MCF 10A (cell line): ENCODE measurements around the gene ROBO2. TPM values are rescaled to one million over a fixed set of nuclear protein-coding genes. Genes with fewer than 3 reads are reported as not detected.

Source experiments
- BruUV-seq: library from RNA; stranded (reverse); fragments of 400-500 nt; replicated peaks from 2 replicates; lab custom pipeline; 2021; lab: Mats Ljungman, UMichigan
- CTCF ChIA-PET: fragments of 300-600 bp; sonication (Branson Sonifier 250); formaldehyde crosslinking; extraction: SDS; loops from one replicate; lab custom pipeline; 2021; ENCODE audit warnings: antibody characterized with exemption, inconsistent platforms; lab: Yijun Ruan, JAX
- POLR2A ChIA-PET: fragments of 300-600, 350-650 bp; sonication (Branson Sonifier 250); formaldehyde crosslinking; extraction: SDS; loops from one replicate; lab custom pipeline; 2020; ENCODE audit warnings: antibody characterized with exemption, inconsistent platforms; lab: Yijun Ruan, JAX
- DNase-seq: peaks from one replicate; pipeline ENCODE4 v3.0.0-alpha.2; 2018; ENCODE audit not compliant: unreplicated experiment
- H3K27ac Mint-ChIP-seq: one replicate; pipeline ENCODE4 v1.8.0; 2022; ENCODE audit warnings: mild to moderate bottlenecking, low read depth, mixed read lengths; ENCODE audit not compliant: unreplicated experiment
- H3K27me3 Mint-ChIP-seq: one replicate; pipeline ENCODE4 v1.8.0; 2022; ENCODE audit warnings: mixed read lengths; ENCODE audit not compliant: insufficient read depth, unreplicated experiment
- H3K36me3 Mint-ChIP-seq: one replicate; pipeline ENCODE4 v1.8.0; 2022; ENCODE audit warnings: mild to moderate bottlenecking, moderate library complexity, mixed read lengths; ENCODE audit not compliant: insufficient read depth, unreplicated experiment
- H3K4me1 Mint-ChIP-seq: one replicate; pipeline ENCODE4 v1.8.0; 2022; ENCODE audit warnings: mixed read lengths; ENCODE audit not compliant: insufficient read depth, unreplicated experiment
- H3K4me3 Mint-ChIP-seq: one replicate; pipeline ENCODE4 v1.8.0; 2022; ENCODE audit warnings: mild to moderate bottlenecking, moderate library complexity, mixed read lengths; ENCODE audit not compliant: unreplicated experiment
- H3K9me3 Mint-ChIP-seq: one replicate; pipeline ENCODE4 v1.8.0; 2022; ENCODE audit warnings: mixed read lengths; ENCODE audit not compliant: unreplicated experiment
- intact Hi-C: fragments of 100-400 bp; cut with micrococcal nuclease; formaldehyde crosslinking; loops from 2 replicates; pipeline ENCODE4 v1.14.1; 2022
- total RNA-seq: library from RNA; stranded (reverse); gene quantifications from 2 replicates; pipeline ENCODE4 v1.2.3, GENCODE V29; 2022
- TF ChIP-seq, protein P1 (sequence below): fragments of 200-600 bp; IDR thresholded peaks from one replicate; pipeline ENCODE4 v1.8.0; 2022; ENCODE audit warnings: antibody characterized with exemption, mild to moderate bottlenecking; ENCODE audit not compliant: unreplicated experiment

Gene ROBO2
- total RNA-seq, 1 experiment from 2014 or later, result not detected

DNA sequence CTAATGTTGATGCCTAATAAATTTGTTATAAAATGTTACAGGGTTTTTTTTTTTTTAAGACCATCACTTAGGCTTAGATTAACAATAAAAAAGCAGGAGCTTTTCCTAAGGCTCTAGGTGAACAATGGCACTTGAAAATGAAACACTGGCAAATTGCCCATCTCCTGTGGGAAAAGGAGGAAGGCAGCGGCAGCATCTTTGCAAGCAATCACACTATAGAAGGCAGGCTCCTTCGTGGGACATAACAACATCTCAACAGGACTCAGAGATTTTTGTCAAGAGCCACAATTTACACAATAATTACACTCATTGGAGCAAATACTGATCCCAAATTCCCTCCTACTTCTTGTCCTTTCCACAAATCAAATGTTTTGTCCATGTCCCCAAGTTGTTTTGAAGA lies 646.7 kb downstream of the ROBO2 start:
- no peaks in the 10 kb centered on the region for H3K36me3 Mint-ChIP-seq
- BruUV-seq, result no TSS peak
- no peaks in the 10 kb centered on the region for H3K27me3 Mint-ChIP-seq
- H3K27ac Mint-ChIP-seq, result no peak overlapping the region
- POLR2A ChIA-PET, result no interaction called here
- CTCF ChIA-PET, result no interaction called here
- no peak for DNase-seq
- TF ChIP-seq, protein P1, sequence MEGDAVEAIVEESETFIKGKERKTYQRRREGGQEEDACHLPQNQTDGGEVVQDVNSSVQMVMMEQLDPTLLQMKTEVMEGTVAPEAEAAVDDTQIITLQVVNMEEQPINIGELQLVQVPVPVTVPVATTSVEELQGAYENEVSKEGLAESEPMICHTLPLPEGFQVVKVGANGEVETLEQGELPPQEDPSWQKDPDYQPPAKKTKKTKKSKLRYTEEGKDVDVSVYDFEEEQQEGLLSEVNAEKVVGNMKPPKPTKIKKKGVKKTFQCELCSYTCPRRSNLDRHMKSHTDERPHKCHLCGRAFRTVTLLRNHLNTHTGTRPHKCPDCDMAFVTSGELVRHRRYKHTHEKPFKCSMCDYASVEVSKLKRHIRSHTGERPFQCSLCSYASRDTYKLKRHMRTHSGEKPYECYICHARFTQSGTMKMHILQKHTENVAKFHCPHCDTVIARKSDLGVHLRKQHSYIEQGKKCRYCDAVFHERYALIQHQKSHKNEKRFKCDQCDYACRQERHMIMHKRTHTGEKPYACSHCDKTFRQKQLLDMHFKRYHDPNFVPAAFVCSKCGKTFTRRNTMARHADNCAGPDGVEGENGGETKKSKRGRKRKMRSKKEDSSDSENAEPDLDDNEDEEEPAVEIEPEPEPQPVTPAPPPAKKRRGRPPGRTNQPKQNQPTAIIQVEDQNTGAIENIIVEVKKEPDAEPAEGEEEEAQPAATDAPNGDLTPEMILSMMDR, result no peak
- H3K4me1 Mint-ChIP-seq, result no peaks in the 10 kb centered on the region
- no peak overlapping the region for H3K4me3 Mint-ChIP-seq
- no peaks in the 10 kb centered on the region for H3K9me3 Mint-ChIP-seq
- intact Hi-C loops, result no loop called here

DNA sequence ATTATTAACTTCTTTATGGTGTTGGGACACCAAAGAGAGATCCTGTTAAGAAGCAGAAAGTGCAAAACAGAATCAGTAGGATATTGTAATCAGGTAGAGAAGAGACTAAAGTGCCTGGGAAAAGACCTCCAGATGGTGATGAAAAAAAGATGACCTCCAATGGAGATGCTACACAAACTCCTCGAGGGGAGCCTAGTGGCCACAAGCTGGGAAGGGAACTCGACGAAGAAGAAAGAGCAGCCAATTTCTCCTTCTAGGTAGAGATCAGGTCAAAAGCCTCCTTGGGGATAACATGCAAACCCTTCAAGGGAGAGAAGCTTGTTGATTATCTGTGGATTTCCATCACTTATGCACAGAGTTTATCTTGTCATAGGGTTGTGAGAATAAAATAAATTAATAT lies 647.6 kb downstream of the ROBO2 start:
- H3K27ac Mint-ChIP-seq, result no peak overlapping the region

DNA sequence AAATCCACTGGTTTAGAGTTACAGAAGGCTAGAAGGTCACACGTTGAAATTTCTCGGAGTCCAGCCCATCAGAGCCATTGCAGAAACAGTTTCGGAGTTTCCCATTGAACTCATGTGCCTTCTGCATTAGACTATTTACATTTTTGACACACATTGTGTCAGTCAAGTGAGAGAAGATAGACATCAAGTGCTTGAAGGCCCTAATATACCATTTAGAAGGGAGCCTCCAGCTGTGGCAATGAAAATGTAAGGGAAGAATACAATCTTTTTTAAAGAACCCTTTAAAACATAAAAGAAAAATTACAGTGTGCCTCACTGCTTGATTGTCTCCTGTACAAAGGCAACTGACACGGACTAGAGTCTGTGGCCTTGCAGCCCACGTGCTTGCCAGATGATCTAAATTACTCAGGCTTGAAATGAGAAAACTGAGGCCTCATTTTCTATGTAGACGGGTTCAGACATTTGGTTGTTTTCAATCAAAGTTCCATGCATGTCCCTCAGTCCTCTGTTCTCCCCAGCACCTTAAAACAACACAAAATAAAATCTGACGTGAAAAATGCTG lies 650.5 kb downstream of the ROBO2 start:
- intact Hi-C loops, result no loop called here
- no peak for DNase-seq
- Mint-ChIP-seq H3K27me3 (no peaks in the 10 kb centered on the region), H3K4me3 (no peak overlapping the region), H3K27ac (no peak overlapping the region), H3K9me3 (peaks cover 4% of the 10 kb centered on the region), H3K36me3 (no peaks in the 10 kb centered on the region), H3K4me1 (no peaks in the 10 kb centered on the region)
- TF ChIP-seq, protein P1, result no peak
- BruUV-seq, result no TSS peak
- ChIA-PET POLR2A (no interaction called here), CTCF (no interaction called here)

More for the DNA sequence above, 647.6 kb downstream of the ROBO2 start:
- CTCF ChIA-PET, result interaction anchor here (0.9 kb wide), 1 partner anchor 112 kb away, joined by 4 read pairs; no protein-coding TSS in a partner anchor
- intact Hi-C loops, result no loop called here
- H3K4me1 Mint-ChIP-seq, result no peaks in the 10 kb centered on the region
- H3K9me3 Mint-ChIP-seq, result no peaks in the 10 kb centered on the region
- no peaks in the 10 kb centered on the region for H3K27me3 Mint-ChIP-seq
- H3K4me3 Mint-ChIP-seq, result no peak overlapping the region
- no peak for DNase-seq
- H3K36me3 Mint-ChIP-seq, result no peaks in the 10 kb centered on the region
- POLR2A ChIA-PET, result no interaction called here
- TF ChIP-seq, protein P1, result no peak
- no TSS peak for BruUV-seq

DNA sequence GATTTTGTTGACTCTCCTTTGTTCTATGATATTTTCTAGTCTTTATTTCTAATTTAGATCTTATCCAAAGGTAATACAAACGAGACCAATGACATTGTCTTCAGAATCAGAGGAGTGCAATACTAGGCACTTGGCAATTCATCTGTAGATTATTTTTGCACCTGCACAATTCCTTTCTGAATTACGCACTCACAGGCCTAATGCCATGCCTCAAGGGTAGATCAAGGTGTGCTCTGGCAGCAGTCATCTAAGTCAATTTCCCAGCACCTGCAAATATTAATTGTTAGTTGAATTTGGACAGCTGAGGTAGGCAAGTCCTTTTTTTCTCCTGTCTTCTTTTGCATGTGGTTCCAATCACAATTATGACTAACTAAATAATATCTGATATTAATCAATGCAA lies 653.2 kb downstream of the ROBO2 start:
- H3K4me1 Mint-ChIP-seq, result no peaks in the 10 kb centered on the region
- no peak overlapping the region for H3K4me3 Mint-ChIP-seq
- H3K9me3 Mint-ChIP-seq, result peaks cover 7% of the 10 kb centered on the region
- POLR2A ChIA-PET, result no interaction called here
- CTCF ChIA-PET, result no interaction called here
- BruUV-seq, result no TSS peak
- no peak for DNase-seq
- no peaks in the 10 kb centered on the region for H3K27me3 Mint-ChIP-seq
- no peak overlapping the region for H3K27ac Mint-ChIP-seq
- TF ChIP-seq, protein P1, result no peak
- intact Hi-C loops, result no loop called here
- H3K36me3 Mint-ChIP-seq, result no peaks in the 10 kb centered on the region
